DOHH2 (cell line): ENCODE data around the gene SHISAL1.

Source experiments
- EZH2phosphoT487 ChIP-seq: fragments of 200-600 bp; sonication (generic); IDR thresholded peaks from 2 replicates; pipeline ENCODE4 v1.6.1; 2017; ENCODE audit warnings: borderline replicate concordance, mild to moderate bottlenecking, antibody characterized with exemption, low read length, moderate library complexity, mixed read lengths
- TF ChIP-seq, protein P1 (sequence below): fragments of 200-600 bp; sonication (generic); IDR thresholded peaks from one replicate; pipeline ENCODE4 v1.5.1; 2014; ENCODE audit warnings: antibody characterized with exemption, mild to moderate bottlenecking, low read depth, low read length; ENCODE audit not compliant: poor library complexity, severe bottlenecking

DNA sequence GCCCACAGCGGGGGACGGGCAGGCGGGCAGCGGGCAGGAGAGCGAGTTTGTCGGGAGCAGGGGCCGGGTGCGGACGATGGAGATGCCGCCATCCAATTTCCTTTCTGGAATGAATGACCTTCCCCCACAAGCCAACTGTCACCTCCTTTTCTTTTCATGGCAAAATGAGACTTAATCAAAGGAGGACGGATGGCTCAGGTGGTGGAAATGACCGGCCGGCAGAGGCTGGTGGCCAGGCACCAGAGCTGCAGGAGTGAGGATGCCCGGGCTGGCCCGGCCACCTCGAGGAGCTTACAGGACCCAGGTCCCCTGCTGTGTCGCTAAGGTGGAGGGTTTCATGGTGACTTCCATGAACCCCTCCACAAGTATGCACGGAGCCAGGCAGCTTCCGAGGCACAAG lies 11.7 kb downstream of the SHISAL1 start:
- TF ChIP-seq EZH2phosphoT487: no peak
- TF ChIP-seq, protein P1, sequence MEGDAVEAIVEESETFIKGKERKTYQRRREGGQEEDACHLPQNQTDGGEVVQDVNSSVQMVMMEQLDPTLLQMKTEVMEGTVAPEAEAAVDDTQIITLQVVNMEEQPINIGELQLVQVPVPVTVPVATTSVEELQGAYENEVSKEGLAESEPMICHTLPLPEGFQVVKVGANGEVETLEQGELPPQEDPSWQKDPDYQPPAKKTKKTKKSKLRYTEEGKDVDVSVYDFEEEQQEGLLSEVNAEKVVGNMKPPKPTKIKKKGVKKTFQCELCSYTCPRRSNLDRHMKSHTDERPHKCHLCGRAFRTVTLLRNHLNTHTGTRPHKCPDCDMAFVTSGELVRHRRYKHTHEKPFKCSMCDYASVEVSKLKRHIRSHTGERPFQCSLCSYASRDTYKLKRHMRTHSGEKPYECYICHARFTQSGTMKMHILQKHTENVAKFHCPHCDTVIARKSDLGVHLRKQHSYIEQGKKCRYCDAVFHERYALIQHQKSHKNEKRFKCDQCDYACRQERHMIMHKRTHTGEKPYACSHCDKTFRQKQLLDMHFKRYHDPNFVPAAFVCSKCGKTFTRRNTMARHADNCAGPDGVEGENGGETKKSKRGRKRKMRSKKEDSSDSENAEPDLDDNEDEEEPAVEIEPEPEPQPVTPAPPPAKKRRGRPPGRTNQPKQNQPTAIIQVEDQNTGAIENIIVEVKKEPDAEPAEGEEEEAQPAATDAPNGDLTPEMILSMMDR: no peak
